HG03045 (cell line): ENCODE measurements around the gene IGLON5.

Source experiments
- ATAC-seq: cut with Tn5 transposase; IDR thresholded peaks from one replicate; pipeline ENCODE4 v1.9.1; 2021; ENCODE audit warnings: mild to moderate bottlenecking, moderate library complexity; ENCODE audit not compliant: unreplicated experiment

Gene IGLON5

DNA sequence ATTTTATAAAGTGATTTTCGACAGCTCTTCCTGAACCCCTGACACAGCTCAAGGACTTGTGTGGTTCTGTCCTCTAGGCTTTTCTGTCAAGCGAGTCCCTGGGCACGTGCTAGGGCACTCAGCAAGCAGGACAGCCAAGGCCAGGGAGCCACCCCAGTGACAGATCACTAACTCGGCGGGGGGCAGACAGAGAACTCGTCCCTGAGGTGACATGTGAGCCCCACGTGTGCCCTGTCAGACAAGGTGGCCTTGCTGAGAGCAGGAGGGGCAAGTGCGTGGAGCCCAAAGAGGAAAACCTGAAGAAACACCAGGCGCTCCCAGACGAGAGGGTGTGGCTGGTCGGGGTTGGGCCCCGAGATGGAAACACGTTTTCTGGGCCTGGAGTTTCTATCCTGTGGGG lies 49.8 kb downstream of the IGLON5 start:
- ATAC-seq, result no peak

GRCh38 chr19:51364200-51365106 lies 53.0 kb downstream of the IGLON5 start:
- ATAC-seq, result no peak

DNA sequence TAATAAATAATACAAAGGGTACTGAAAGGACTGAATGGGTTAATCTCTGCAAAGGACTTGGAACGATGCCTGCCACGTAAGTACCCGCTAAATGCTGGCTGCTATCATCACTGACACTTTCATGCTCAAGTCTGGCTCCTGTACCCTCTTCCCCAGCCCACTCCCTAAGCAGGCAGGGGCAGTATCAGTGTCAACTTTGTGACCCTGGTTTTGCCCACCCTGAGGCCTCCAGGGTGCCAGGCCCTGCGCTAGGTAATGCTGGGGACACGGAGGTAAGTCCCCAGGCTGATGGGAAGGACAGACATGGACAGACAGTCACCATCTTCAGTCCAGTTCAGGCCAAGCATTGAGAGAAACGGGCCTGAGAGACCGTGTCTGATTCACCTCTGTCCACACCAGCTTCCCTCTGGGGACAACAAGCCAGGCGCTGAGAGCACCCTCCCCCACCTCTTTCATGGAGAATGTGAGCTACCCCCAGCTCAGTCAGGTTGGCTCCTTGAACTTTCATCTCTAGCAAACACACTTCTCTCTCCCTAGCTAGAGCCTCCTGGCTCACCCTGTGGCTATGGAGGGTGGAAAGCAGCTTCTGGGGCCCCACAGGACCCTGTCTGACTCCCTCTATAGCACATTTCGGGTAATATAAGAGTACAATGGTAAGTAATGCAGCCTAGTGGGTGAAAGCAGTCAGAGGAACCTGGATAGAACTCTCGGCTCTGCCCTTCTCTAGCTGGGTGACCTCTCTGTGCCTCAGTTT lies 53.9 kb downstream of the IGLON5 start:
- no peak for ATAC-seq

- ATAC-seq, result no peak
Measured at GRCh38 chr19:51365965-51366388, 54.5 kb downstream of the IGLON5 start, which contains the start of gene ETFB. ETFB (minus strand) TSS chr19:51366388; CDS start chr19:51366326, 62 bp downstream.

GRCh38 chr19:51366389-51367254 lies 55.2 kb downstream of the IGLON5 start:
- ATAC-seq, result peak; percentile 46

DNA sequence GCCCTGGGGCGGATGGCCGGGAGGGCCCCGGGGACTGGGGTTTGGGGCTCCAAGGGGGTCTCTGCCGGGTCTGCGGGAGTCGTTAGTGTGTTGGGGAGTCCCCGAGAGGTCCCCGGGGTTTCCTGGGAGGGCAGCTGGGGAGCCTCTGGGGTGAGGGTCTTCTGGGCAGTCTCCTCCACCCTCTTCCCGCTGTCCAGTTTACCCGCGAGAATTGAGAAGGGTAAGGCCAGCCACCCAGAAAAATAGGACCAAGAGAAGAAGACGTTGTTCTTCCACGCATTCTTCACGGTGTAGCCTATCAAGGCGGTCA lies 55.8 kb downstream of the IGLON5 start:
- peak; percentile 5 for ATAC-seq

DNA sequence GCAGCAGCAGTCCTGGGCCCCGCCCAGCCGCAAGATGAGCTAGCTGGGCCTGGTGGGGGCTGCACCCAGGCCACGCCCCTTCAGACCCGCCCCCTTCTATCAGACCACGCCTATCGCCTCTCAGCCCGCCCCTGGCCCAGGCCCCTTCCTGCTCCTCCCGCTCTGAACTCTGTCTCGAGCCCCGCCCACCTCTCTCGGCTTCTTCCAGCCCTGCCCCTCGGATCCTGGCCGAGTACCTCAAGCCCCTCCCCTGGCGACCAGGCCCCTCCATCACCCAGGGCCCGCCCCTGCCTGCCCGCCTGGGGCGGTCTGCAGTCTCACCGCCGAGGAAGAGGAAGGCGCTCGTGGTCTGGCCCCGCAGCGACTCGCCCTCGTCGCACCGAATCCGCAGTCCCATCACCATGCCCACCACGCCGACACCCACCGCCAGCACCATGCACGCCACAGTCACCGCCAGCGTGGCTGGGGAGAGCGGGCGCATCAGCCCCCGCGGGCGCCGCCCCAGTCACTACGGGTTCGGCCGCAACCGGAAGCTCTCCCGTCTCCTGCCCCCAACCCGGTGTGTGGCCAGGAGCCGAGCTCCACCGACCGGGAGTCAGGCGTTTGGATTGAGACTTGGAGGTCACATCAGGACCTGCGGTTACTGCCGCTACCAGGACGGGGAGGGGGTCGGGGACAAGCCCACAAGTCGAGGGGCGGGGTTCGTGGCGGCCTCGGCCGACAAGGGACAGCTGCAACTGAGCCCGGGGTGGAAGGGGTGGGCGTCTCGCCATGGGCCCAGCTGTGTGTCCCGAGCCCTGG lies 56.3 kb downstream of the IGLON5 start:
- peak; percentile 78 for ATAC-seq

DNA sequence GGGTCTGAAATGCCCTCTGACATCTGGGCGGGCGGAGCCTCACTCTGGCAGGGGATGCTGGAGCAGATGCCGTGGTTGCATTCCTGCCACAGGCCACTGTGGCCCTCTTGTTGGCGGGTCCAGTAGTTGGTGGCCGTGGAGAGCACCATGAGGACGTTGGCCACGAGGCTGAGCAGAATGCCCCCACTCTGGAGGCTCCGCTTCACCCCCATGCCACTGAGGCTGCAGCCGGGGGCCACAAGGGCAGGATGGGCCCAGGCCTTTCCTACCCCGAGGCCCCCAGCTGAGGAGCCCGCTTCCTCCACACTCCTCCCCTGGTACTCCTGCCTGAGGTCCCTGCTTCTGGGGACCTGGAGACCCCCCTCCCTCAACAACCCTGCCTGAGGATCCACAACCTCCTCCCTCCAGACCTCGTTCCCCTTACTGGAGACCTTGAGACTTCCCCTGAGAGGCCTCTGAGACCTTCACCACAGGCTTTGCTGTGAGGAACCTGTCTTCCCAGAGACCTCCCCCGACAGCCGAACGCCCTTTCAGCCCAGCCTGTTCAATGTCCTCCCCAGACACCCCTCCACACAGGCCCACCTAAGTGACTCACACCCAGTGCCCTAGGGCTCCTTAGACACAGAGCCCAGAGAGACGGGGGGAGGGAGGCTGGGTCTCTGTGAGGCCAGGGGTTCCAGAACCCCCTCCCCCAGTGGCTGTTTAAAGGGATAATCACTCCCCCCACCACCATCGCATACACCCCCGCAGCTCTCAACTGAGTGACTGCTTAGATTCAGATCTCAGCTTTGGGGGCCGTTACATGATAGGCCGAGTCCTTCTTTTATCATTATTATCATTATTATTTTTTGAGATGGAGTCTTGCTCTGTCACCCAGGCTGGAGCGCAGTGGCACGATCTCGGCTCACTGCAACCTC lies 57.2 kb downstream of the IGLON5 start, which contains the start of gene CLDND2:
Gene CLDND2 (minus strand): TSS at position 638 of the 917 bp plus-strand sequence. CDS start 426 bp downstream, at position 212.
- ATAC-seq, result no peak

DNA sequence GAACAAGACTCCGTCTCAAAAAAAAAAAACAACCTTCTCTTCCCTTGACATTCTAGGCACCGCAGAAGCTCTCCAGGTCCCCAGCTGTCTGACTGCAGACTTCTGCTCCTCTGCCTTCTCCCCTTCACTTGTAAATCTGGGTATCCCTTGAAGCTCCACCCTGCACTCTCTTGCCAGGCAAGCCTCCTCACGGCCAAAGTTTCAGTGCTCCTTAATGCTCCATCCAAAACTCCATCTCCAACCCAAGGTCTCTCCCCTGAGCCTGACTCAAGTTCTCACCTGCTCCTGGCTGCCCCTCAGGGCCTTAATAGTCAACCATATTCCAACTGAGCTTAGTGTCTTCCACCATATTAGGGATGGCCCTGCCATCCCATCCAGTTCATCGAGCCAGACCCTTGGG lies 58.8 kb downstream of the IGLON5 start:
- no peak for ATAC-seq

DNA sequence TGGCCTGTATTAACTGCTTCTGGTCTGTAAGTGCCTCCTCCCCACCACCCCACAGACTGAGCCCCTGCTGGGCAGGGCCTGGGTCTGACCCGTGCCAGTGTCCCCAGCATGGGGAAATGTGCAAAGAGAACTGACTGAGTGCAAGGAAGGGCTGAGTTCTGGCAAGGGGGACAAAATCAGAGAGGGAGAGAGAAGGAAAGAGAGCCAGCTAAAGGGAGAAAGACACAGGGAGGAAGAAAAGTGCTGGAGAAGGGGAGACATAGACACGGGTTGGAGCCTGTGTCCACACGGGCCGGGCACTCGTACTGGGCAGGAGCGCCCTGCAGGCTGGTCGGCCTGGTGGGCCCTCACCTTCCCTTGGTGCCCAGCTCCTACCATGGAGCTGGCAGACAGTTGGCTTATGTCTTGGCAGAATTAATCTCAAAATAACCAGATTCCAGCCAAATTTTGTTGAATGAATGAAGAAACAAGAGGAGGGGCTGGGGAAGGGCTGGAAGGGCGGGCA lies 59.8 kb downstream of the IGLON5 start:
- no peak for ATAC-seq

GRCh38 chr19:51372021-51372648 lies 60.7 kb downstream of the IGLON5 start:
- ATAC-seq, result no peak

GRCh38 chr19:51372649-51373504 lies 61.4 kb downstream of the IGLON5 start, which contains the start of gene NKG7:
NKG7 (minus strand) TSS chr19:51372654; CDS start chr19:51372535, 119 bp downstream.
- ATAC-seq, result no peak

DNA sequence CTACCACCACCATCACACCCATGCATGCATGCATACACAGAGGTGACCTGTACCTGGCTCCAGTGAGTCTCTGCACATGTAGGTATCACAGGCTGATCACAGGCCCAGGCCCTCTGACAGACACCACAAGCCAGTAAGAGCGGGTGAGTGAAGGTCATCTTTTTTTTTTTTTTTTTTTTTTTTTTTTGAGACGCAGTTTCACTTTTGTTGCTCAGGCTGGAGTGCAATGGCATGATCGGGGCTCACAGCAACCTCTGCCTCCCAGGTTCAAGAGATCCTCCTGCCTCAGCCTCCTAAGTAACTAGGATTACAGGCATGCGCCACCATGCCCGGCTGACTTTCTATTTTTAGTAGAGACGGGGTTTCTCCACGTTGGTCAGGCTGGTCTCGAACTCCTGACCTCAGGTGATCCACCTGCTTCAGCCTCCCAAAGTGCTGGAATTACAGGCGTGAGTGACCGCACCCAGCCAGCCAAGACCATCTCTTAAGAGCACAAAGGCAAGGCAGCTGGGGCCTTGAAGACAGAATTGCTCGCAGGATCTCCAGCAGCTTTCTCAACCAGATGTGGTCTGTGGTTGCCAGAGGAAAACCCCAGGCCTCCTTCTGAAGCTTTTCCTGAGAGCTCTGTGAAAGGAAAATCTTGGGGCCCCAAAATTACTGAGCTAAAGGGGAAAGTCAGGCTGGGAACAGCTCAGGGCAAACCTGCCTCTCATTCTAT lies 64.2 kb downstream of the IGLON5 start:
- ATAC-seq, result no peak

GRCh38 chr19:51377422-51377821 lies 66.0 kb downstream of the IGLON5 start:
- no peak for ATAC-seq

DNA sequence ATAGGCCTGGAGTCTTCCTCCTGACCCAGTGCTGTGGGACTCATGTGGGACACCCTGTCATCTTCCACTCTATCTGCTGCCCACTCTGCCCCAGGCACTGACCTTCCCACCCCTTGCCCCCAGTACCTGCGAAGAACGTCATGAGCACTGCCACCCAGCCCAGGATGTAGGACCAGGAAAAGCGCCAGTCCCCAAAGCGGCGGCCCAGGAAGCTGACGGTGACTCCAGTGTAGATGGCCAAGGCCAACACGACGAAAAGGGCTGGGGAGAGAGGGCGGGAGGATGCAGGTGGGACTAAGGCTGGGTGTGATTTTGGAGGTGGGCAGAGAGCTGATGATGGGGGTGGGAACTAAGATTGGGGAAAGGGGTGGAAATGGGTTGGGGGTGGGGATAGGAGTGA lies 68.9 kb downstream of the IGLON5 start:
- ATAC-seq, result no peak
